Measurements from ENCODE around the gene ANKRD36.
"Not testable (repeated sequence)": the region's sequence is repeated elsewhere in the genome, so short reads cannot be mapped to it uniquely, and the experiment has no call there.

Gene ANKRD36

DNA sequence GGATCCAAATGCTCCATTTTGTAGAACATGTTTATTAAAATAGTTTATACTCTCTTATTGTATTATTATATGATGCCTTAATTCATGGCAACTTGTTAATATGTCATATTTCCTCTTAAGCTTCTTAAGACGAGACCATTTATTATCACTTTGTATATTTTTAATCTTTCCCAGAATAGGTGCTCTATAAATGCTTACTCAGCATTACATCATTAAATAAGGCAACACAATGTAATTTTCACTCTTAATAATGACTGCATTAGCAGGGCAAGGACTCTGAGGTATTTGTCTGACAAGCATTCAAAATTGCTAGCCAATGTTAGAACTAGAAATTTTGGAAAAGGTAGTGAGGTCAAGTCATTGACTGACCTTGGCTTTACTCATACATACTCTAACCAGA is 180.7 kb downstream of the ANKRD36 start:
- DNase-seq; POLR2A ChIA-PET; H3K4me1 ChIP-seq (ENCODE audit: control extremely low read depth in 1 of 4, control insufficient read depth in 4 of 4, insufficient read depth in 4 of 4, low read length in 3 of 4); H3K36me3 ChIP-seq (ENCODE audit: control insufficient read depth in 4 of 4, insufficient read depth in 4 of 4, low read length in 3 of 4); CTCF ChIA-PET; H3K27me3 ChIP-seq (replicated peaks in 2 of 5; ENCODE audit: control insufficient read depth in 4 of 5, insufficient read depth in 5 of 5, low read length in 4 of 5); H3K9me3 ChIP-seq (ENCODE audit: control extremely low read depth in 1 of 5, control insufficient read depth in 4 of 5, insufficient read depth in 2 of 5, low read depth in 1 of 5, low read length in 4 of 5); H3K4me3 ChIP-seq (ENCODE audit: control insufficient read depth in 1 of 7, extremely low read depth in 1 of 7, insufficient read depth in 4 of 7, low read depth in 2 of 7, low read length in 6 of 7); H3K27ac ChIP-seq (ENCODE audit: insufficient read depth in 1 of 2, low read depth in 1 of 2, low read length in 2 of 2, poor library complexity in 1 of 2, severe bottlenecking in 2 of 2): not testable (repeated sequence)
- WGBS (ENCODE audit: insufficient coverage), result no CpG with 5 or more reads among the region's 1 CpG

All from common myeloid progenitor, CD34-positive (primary cell).